GM10266 (cell line): ENCODE measurements around the gene MYOD1.

ENCODE experiments used
- DNase-seq: peaks from one replicate; pipeline ENCODE4 v3.0.0; 2012; ENCODE audit errors: extremely low spot score
- CTCF ChIP-seq: IDR thresholded peaks from 2 replicates; pipeline ENCODE4 v1.5.1; 2012; ENCODE audit warnings: mild to moderate bottlenecking, low read depth; ENCODE audit not compliant: control insufficient read depth, insufficient read depth; ENCODE audit errors: missing control alignments

Gene MYOD1

DNA sequence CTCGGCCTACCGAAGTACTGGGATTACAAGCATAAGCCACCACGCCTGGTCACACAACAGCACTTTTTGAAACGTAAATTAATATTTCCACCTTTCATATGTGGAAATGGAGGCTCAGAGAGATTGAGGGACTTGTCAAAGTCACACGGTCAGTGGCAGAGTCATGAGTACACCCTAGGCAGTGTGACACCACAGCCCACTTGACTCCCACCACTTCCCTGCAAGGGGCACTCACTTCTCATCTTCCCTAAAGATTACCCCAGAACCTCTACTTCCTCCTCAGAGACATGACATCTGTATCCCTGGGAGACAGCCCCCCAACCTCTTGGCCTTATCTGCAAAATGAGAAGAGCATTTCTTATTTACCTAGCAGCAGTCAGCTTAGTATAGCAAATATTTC lies 16.5 kb upstream of the MYOD1 start:
- TF ChIP-seq CTCF, result no peak
- DNase-seq, result no peak

- no peak for TF ChIP-seq CTCF
- no peak for DNase-seq
Measured at GRCh38 chr11:17703951-17704350, 15.4 kb upstream of the MYOD1 start.

- DNase-seq, result no peak
- TF ChIP-seq CTCF, result no peak
Measured at GRCh38 chr11:17707830-17708229, 11.5 kb upstream of the MYOD1 start.

- DNase-seq, result no peak
- TF ChIP-seq CTCF, result no peak
Measured at GRCh38 chr11:17711836-17712235, 7.5 kb upstream of the MYOD1 start.

- TF ChIP-seq CTCF, result no peak
Measured at GRCh38 chr11:17713851-17714250, 5.5 kb upstream of the MYOD1 start.

GRCh38 chr11:17714356-17714854 lies 5.0 kb upstream of the MYOD1 start:
- DNase-seq, result no peak
- TF ChIP-seq CTCF, result no peak

More at GRCh38 chr11:17713851-17714250, 5.5 kb upstream of the MYOD1 start:
- DNase-seq, result no peak

- no peak for DNase-seq
- TF ChIP-seq CTCF, result no peak
Measured at GRCh38 chr11:17714870-17715269, 4.5 kb upstream of the MYOD1 start.
